MV-4-11 (cell line): Measurements from ENCODE around the gene MARCHF11.

ENCODE experiments used
- DNase-seq: peaks from one replicate; lab custom pipeline; 2025; lab: John Stamatoyannopoulos, UW

Gene MARCHF11

DNA sequence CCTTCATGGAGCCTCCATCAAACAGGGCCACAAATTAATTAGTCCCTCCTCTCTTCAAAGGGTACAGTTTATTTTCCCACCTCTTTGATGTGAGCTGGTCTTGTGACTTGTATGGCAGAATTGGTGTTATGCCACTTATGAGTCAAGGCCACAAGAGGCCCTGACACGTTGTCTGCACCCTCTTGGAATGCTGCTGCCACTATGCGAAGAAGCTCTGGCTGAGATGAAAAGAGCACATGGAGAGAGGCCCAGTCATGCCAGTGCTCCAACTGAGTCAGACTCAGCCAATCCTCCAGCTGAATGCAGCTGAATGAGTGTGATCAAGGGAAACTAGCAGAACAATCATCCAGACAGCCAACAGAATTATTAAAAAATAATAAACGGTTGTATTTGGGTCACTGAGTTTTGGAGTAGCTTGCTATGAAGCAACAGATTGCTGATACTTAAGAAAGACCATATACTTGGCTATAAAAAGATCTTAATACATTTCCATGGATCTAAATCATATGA, 128.3 kb downstream of the MARCHF11 start:
- no peak for DNase-seq

DNA sequence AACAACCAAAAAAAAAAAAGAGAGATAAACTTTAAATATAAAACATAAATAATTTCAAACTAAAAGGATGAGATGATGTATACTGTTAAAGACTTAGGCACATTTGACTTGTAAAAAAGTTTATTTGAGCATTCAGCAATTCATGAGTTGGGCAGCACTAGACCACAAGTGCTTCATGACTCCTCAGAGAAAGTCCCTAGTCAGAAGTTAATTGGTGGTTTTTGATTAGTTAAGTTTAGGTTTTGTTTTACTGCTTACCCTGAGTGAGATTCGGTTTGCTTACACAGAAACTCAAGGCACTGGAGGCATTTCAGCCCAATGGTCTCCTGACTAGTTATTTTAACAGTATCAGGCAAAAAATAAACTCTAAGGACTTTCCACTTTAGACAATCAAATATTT, 129.2 kb downstream of the MARCHF11 start:
- no peak for DNase-seq

DNA sequence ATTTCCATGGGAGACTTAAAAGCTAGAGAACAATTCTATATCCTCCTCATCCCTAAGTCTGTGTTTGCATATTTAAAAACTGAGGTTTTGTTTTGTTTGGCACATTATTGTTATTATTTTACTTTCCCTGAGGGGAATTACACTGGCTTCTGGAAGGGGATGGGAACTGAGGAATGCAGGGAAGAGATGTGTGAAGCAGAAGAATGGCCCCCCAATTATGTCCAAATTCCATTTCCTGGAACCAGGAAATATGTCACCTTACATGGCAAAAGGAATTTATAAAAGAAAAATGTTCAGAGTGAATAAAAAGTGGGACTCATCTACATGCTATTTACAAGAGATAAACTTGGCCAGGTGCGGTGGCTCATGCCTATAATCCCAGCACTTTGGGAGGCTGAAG, 129.8 kb downstream of the MARCHF11 start:
- no peak for DNase-seq

DNA sequence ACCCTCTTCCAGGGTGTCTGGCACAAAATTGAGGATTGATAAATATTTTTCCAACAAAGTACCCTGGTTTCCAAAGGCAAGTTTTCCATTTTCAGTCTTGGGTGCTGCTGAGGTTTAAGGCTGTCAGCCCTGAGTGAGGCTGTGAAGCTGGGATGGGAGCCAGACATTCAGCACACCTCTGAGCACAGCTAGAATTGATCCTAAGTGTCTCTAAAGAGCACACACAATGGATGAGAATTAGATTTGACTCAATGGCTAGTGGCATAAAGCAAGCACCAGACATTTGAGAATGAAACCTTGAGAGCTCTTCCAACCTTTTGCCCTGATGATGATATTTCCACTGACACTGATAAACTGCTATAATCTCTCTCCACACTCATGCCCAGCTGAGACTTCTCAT, 131.5 kb downstream of the MARCHF11 start:
- DNase-seq: no peak

DNA sequence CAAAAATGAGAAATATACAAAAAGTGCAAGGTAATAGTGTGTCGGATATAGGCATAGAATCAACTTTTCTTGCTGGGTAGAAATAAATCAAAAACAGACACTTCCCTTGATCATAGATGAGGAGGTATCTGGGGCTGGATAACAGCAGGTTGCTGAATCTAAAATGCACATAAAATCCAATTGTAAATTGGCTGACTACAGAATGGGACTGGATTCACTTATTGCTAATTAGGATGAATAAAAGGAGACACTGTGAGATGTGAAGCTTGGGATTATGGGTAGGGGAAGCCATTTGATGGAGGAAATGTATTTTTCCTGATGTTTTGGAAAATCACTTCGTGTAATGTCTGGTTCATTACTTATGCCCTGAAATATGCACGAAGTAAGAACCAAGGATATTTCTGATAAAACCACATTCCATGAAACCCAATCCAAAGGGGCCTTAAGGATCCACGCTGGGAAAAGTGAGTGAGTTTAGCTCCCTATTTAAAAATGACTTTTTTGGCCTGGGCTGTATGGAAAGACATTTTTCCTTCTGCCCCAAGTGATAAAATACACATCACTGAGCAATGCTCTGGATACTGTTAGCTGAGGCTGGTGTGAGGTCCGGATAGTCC, 136.1 kb downstream of the MARCHF11 start:
- DNase-seq: no peak

DNA sequence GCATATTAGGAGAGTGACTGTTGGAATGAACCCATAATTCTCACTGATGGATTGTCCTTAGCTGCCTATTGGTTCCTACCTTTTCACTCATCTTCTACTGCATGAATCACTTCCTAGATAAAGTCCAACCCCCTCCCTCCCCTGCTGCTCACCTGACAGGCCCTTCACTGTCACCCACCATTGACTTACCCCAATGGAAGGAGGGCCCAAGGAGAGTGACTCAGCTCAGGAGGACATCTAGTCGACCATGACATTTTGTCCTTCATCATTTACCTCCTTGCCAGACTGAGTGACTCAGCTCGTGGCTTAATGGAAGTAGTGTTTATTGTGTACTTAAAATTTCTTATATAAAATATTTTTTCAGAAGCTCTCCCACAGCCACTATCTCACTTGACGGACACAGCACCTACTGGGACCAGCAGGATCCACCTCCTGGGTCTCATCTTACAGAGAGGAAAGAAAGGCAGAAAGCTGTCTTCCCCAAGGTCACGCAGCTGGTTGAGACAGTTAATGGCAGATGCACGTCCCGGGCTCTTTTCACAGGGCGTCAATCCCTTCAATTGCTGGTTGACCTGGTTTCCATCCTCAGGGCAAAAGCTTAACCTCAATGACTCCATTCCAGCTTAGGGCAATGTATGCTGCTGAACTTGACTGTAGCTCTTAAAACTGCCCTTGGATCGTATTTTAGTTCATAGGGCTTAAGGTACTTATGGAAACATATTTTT, 142.3 kb downstream of the MARCHF11 start:
- no peak for DNase-seq

DNA sequence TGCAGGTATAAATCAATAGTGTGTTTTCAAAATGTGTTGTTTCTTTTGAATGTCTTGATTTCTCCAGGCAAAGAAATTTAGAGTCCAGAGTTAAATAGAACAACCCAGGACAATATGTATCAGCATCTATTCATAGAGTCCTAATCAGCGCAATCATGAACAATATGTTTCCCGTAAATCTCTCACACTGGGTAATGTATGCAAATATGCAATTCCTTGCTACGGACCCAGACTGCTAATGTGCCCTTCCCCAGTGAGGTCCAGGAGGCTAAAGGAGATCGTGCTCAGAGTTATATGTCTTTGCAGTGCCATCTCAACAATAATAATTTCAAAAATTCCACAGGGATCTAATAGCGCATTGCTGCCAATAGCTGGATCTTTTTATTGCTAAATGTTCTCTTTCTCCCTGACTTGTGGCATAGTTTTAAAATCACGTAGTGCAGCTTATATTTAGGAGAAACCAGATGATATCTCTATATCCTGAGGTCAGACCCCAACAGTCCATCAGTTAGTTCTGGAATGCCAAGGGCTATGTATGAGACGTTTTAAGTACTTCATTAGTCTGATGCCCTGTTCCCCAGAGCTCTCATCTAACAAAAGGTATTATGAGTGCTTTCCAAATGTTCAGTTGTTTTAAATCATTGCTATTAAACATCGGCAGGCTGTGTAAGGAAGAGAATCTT, 145.1 kb downstream of the MARCHF11 start:
- no peak for DNase-seq

DNA sequence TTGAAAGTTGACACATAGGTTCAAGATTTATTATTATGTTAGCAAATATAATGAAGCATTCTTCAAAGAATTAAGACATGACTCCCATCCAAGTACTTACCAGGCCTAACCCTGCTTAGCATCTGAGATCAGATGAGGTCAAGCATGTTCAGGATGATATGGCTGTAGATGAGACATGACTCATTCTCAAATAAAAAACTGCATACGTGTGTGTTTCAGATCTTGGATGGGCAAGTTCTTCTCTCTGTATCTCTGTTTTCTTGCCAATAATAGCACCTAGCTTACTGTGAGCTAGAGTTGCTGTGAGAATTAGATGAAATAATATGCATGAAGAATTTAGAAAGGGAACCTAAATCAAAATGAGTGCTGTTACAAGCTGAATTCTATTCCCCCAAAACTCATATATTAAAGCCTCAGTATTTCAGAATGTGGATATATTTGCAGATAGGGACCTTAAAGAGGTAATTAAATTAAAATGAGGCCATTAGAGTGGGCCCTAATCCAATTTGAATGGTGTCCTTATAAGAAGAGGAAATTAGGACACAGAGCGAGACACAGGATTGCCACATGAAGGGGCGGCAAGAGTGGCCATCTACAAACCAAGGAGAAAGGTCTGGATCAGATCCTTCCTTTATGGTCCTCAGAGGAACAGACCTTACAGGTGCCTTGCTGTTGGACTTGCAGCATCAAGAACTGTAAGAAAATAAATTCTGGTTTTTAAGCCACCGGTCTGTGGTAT, 146.2 kb downstream of the MARCHF11 start:
- DNase-seq: no peak

DNA sequence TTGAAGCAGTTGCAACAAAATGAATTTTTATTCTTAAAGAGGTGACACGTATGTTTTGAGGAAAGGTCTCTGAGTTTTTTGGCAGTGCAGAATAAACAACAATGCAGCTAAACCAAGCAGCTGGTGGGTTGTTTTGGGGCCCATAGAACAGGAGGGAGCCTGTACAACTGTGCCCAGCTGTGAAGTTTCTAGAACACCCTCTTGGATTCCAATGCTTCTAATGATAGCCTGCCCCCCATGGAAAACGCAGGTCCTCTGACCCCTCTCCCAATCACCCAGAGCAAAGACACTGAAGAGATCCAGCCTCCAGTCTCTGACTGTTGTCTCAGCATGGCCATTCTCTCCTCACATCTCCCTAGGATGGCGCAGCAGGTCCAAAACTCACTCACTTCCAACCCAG, 150.9 kb downstream of the MARCHF11 start:
- DNase-seq: no peak

DNA sequence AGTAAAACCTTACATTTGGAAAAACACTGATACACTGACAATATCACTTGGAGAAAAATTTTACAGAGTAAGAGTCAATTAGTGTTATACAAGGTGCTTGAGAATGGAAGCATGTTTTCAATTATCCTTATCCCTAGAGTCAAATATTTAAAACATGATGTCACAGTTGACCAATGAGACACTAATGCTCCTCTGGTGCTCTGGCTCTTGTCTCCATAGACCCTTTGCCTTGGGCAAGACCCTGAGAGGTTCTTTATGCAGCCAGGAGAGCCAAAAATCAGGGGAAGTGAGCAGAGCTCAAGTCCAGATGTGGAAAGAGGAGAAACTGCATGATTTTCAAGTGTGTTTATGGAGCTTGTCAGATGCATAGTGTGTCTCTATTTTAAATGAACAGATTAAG, 153.9 kb downstream of the MARCHF11 start:
- no peak for DNase-seq

DNA sequence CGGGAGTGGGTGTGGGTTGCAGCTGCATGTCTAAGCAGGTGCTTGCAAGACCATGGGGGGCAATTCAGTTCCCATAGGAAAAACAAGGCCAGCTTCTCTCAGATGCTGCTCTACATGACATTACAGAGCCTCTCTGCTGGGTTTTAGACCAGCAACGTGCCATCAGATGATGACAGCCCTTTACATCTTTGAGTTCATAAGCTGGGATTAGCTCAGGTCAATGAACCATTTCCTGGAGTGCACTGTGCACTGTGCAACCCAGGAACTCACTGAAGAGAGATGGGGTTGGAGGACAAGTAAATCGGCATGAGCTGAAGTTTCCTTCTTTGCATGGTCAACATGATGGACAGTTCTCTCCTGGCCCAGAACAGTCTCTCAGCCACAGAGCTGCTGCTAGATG, 160.6 kb downstream of the MARCHF11 start:
- no peak for DNase-seq

DNA sequence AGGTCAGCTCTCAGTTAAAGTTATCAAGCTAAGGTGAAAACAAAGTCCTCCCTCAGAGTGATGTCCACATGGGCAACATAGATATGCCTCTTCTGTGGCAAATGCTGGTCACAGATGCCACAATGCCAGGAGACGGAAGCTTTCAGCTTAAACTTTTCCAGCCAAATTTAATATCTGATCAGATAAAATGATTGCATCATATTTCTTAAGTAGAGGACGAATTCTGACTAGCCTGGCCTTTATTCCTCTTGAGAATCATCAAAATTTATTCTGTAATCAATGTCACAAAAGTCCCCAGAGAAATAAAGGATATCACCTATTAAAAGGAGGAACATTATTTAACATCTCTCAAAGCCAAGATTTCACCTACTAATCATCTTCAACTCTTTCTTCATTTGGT, 161.9 kb downstream of the MARCHF11 start:
- no peak for DNase-seq
